IMR-90 (cell line): Measurements from ENCODE around the gene PAK6.

Experiments used
- BHLHE40 ChIP-seq: fragments of 150-350 bp; IDR thresholded peaks from 2 replicates; pipeline ENCODE4 v1.6.1; 2016; ENCODE audit warnings: mild to moderate bottlenecking, low read depth, low read length
- CEBPB ChIP-seq: IDR thresholded peaks from 2 replicates; pipeline ENCODE4 v1.6.1; 2012; ENCODE audit warnings: low read depth, low read length, improper control_type of control experiment
- CTCF ChIP-seq: conservative IDR thresholded peaks from 2 replicates; pipeline ENCODE4 v1.5.1; 2012; ENCODE audit warnings: mild to moderate bottlenecking, low read depth, low read length, improper control_type of control experiment
- FOS ChIP-seq: fragments of 150-350 bp; IDR thresholded peaks from 2 replicates; pipeline ENCODE4 v1.6.1; 2016; ENCODE audit warnings: low read depth, low read length
- MAFK ChIP-seq: IDR thresholded peaks from 2 replicates; pipeline ENCODE4 v1.6.1; 2012; ENCODE audit warnings: low read depth, low read length, improper control_type of control experiment
- MAZ ChIP-seq: IDR thresholded peaks from 2 replicates; pipeline ENCODE4 v1.6.1; 2012; ENCODE audit warnings: low read depth, mild to moderate bottlenecking, low read length, improper control_type of control experiment, moderate library complexity, borderline replicate concordance
- MXI1 ChIP-seq: IDR thresholded peaks from 2 replicates; pipeline ENCODE4 v1.6.1; 2012; ENCODE audit warnings: low read depth, mild to moderate bottlenecking, low read length, moderate library complexity, borderline replicate concordance
- POLR2A ChIP-seq: IDR thresholded peaks from 2 replicates; pipeline ENCODE4 v1.6.1; 2012; ENCODE audit warnings: mild to moderate bottlenecking, low read depth, low read length
- RFX5 ChIP-seq: IDR thresholded peaks from 2 replicates; pipeline ENCODE4 v1.8.0; 2012; ENCODE audit warnings: low read depth, mild to moderate bottlenecking, low read length, moderate library complexity
- SMC3 ChIP-seq: fragments of 150-350 bp; IDR thresholded peaks from 2 replicates; pipeline ENCODE4 v1.6.1; 2016; ENCODE audit warnings: low read depth, mild to moderate bottlenecking, antibody characterized with exemption, low read length, moderate library complexity
- TF ChIP-seq, protein P1 (sequence below): fragments of 150-350 bp; IDR thresholded peaks from 2 replicates; pipeline ENCODE4 v1.6.1; 2017; ENCODE audit warnings: mild to moderate bottlenecking, antibody characterized with exemption, low read length, low read depth
- TF ChIP-seq, protein P2 (sequence below): fragments of 150-350 bp; IDR thresholded peaks from 2 replicates; pipeline ENCODE4 v1.6.1; 2016; ENCODE audit warnings: low read depth, mild to moderate bottlenecking, low read length, moderate library complexity, borderline replicate concordance

DNA sequence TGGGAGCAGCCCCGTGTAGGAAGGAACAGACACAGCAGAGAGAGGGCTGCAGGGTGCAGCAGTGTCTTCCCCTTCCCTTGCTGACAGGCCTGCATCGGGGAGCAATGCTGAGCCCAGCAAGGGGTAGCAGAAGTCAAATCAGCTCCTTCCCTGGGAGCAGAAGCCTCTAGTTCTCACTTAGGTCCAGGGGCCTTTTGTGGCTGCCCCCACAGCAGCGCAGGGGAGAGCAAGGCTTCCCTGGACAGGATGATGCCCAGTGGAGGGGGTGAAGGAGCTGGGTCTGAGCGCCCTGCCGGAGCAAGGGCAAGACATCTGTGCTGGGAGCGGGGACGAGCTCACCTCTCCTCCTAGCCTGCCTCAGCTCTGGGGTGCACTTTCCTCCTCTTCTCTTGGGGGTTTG is 68.0 kb downstream of the PAK6 start:
- TF ChIP-seq CTCF: no peak
- TF ChIP-seq POLR2A: no peak
- no peak for TF ChIP-seq CEBPB
- no peak for TF ChIP-seq MAZ
- no peak for TF ChIP-seq RFX5
- no peak for TF ChIP-seq SMC3
- TF ChIP-seq FOS: no peak
- TF ChIP-seq, protein P1, sequence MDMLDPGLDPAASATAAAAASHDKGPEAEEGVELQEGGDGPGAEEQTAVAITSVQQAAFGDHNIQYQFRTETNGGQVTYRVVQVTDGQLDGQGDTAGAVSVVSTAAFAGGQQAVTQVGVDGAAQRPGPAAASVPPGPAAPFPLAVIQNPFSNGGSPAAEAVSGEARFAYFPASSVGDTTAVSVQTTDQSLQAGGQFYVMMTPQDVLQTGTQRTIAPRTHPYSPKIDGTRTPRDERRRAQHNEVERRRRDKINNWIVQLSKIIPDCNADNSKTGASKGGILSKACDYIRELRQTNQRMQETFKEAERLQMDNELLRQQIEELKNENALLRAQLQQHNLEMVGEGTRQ: no peak
- no peak for TF ChIP-seq MAFK
- TF ChIP-seq BHLHE40: no peak
- TF ChIP-seq, protein P2, sequence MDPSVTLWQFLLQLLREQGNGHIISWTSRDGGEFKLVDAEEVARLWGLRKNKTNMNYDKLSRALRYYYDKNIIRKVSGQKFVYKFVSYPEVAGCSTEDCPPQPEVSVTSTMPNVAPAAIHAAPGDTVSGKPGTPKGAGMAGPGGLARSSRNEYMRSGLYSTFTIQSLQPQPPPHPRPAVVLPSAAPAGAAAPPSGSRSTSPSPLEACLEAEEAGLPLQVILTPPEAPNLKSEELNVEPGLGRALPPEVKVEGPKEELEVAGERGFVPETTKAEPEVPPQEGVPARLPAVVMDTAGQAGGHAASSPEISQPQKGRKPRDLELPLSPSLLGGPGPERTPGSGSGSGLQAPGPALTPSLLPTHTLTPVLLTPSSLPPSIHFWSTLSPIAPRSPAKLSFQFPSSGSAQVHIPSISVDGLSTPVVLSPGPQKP: no peak
- no peak for TF ChIP-seq MXI1
